ENCODE results near the gene SLCO3A1.

The SLCO3A1 gene

DNA sequence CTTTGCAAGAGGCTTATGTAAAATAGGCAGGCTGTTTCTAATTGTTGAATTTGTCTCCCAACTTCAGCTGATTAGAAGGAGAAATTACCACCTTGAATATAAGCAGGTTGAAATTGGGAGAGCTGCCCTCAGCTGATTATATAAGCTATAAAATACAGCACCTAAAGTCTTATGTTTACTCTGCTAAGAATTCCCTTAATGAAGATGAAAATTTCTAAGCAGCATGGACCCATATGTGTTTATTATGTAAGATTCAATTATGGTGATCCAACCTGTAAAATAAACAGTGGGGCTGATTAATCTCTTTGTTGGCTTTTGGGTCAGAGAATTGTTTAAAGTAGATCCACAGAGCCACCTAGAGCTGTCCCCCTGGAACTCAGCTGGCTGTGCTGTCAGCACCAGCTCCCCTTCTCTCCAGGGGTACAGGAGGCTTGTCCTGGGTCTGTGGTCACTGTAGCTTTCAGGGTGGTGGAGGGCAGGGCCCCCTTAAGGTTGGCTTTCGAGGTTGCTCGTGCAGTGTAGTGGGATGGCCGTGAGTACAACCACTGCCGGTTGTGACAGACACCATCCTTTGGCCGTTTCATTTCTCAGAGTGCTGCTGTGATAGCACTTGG is 9.5 kb downstream of the SLCO3A1 start:
- no peak for DNase-seq

DNA sequence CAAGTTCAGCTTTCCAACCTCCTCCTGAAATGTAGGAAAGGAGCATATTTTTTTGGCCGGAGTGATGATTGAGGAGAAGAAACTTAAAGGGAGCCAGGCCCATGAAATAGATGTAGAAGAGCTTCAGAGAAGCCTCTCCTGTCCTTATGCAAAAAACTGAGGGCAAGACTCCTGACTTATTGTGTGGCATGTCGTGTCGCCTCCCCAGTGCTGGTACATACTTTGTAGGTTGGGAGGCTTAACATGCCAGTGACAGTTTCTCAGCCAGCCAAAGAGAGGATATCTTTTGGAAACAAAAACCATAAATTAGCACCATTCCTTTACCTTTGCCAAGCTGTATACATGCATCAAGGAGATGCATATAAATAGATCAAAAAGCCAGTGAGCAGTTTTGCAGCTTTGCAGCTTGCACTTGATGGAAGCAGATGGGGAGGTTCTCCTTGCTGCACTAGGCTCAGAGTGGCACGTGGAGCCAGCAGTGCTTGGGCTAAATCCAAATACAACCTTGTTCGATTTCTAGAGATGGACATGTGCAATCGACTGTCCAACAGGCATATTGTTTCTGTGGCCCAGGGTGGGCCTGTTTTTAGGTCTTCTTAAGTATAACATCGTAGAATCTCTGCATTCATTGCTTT is 10.2 kb downstream of the SLCO3A1 start:
- DNase-seq: no peak

DNA sequence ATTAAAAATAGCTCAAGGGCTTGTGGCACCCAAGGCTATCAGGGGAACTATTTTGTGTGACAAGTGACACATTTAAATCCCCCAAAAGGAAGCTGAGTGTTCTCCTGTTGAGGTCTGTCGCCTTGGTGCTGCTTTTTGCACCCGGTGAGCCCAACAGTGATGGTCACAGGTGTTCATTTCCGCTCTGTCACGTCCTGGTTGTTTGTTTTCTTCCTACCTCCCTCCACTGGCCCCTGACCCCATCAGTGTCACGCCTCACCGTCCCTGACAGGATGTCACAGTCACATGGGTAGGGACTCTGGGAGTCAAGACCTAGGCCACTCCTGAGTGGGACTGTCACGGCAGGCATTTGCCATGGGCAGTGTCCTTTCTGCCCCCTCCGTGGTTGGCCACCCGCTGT is 11.2 kb downstream of the SLCO3A1 start:
- no peak for DNase-seq

DNA sequence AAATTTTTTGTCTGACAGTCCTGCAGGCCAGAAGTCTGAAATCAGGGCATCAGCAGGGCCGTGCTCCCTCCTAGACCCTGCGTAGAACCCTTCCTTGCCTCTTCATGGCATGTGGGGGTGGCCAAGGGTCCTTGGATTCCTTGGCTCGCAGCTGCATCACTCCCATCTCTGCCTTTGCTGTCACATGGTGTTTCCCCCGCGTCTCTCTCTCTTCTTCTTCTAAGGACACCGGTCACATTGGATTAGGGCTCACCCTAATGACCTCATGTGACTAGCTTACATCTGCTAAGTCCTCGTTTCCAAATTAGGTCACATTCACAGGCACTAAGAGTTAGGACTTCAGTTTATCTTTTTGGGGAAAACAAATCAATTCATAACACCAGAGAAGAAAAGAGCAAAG is 12.0 kb downstream of the SLCO3A1 start:
- DNase-seq: no peak

DNA sequence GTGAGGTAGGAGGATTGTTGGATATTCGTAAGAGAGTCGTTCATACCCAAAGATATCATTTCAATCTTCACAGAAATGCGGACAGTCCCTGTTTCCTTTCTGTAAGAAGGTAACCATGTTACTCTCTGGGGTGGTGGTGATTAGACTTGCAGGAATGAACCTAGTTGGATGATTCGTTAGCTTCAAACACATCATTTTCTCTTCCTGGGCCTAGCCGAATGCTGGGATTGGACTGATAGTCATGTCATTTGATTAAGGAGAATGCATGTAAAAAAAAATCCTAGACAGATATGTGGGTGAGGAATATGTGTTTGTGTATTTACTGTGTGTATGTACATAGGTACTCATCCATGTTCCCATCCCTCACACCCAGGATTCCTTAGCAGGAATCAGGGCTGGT is 12.4 kb downstream of the SLCO3A1 start:
- no peak for DNase-seq

DNA sequence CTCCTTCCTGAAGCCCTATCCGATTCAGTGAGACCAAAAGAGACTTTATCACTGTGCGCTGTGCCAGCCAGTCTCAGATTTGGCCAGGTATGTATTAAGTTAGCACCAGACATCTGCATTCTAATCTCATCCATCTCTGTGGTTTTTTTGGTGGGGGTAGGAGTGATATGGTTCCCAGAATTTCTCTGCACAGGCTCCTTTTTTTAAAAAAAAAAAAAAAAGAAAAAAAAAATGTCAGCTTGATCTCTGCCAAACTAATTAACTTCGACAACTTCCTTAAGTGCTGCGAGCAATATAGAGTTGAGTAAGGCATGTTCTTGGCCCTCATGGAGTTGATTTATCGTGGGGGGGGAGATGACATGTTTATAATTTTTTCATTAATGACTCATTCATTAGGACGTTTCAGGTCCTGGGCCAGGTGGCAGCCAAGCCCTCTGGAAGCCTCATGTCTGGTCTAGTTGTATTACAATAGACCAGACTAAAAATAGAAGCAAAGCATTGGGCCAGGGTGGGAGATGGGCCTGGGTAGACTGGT is 12.9 kb downstream of the SLCO3A1 start:
- no peak for DNase-seq

DNA sequence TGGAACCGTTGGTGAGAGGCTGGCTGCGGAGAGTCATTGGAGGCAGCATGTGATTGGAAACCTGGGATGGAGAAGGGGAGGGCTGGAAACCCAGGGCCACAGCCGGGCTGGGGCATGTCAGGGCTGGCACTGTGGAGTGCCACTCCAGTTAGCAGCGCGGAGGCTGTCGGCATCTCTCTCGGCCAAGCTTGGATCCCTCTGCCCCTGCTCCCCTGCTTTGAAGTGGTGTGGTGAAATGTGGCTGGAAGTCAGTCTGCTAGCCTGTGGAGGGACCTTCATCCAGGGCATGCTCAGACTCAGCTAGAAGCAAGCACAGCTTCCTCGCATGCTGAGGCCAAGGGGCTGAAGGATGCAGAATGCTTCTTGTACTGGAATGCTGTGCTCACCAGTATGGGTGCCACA is 13.5 kb downstream of the SLCO3A1 start:
- no peak for DNase-seq

DNA sequence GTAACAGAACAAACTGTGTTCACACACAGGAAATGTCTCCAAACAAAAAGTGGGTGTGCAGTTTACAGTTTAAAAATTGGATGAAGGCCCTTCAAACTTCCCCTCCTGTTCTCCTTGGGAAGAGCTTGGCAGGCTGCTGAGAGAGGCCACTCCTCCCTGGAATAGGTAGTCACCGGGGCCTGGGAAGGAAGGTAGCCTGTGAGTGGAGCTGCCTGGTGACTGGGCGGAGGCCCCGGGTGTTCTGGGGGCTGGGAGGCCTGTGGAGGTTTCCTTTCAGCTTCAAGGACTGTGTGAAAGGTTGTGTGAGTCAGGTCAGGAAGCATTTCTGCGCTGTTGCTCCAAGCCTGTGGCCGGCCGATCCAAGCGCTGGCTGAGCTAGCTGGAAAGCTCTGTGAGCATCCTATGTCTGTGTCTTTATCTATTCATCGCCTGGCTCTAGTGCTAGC is 14.1 kb downstream of the SLCO3A1 start:
- no peak for DNase-seq

DNA sequence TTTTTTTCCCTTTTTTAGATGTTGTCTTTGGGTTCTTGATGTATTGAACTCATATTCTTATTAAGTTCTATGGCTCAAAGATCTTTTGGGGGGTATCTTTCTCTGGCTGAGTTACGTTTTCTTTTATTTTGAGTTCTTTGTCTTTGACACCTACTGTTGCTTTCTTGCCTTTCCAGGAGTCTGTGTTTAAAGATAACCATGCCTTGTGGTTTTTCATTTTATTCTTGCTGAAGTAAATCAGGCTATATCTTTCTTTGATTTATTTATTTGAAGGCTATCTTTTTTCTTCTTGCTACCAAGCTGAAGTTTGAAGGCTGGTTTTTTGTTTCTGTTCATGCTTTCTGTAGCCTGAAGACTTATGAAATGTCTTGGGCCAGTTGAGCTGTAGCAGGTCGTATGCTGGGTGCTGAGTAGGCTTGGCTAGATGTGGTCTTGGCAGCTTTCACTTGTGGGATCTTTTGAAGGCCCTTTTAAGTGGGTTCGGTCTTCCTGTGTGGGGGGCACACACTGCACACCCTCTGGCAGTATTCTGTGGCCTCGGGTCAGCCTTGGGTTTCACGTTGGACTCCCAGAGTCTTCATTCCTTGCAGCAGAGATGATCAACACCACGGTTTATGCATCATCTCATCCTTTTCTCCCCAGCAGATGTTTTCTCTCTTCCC is 17.5 kb downstream of the SLCO3A1 start:
- DNase-seq: no peak

DNA sequence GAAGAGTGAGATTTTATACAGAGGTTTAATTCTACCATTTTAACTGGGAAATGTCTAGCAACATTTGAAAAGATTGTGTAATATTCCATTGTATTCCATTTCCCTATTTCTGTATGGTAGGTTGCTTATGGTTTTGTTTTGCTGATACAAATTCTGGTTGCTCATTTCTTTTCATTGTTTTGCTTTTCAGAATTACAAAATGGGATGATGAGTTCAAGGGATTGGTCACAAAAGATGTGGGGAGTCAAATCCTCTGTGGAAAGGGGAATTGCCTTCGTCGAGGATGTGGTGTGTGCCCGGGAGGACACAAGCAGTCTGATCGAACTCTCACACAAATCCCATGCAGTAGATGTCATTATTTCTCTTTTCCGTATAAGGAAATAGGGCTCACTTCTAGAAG is 18.3 kb downstream of the SLCO3A1 start:
- DNase-seq: no peak

DNA sequence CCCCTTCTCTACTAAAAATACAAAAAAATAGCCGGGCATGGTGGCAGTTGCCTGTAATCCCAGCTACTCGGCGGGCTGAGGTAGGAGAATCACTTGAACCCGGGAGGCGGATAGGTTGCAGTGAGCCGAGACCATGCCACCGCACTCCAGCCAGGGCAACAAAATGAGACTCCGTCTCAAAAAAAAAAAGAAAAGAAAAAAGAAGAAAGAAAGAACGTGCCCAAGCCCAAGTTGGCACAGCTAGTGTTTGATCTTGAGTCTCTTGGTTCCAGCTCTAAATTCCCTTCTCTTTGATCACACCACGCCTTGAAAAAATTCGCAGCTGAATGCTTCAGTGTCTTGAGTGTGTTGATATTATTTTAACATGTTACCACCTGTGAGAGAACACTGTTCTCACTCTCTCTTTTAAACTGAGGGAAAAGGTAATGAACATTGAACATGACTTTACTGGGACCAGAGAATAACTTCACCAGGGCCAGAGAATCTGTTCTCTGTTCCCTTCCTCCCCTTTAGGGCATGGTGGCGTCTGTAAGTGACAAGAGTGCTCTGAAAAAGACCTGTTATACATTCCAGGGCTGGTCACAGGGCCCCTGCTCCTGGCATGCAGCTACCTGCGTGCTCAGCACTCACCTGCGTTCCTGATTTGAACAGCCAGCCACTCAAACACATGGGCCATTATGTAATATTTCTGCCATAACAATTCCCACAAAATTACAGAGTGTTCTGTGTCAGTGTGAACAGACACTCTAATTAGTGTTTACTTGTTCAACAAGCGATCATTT is 19.0 kb downstream of the SLCO3A1 start:
- no peak for DNase-seq

DNA sequence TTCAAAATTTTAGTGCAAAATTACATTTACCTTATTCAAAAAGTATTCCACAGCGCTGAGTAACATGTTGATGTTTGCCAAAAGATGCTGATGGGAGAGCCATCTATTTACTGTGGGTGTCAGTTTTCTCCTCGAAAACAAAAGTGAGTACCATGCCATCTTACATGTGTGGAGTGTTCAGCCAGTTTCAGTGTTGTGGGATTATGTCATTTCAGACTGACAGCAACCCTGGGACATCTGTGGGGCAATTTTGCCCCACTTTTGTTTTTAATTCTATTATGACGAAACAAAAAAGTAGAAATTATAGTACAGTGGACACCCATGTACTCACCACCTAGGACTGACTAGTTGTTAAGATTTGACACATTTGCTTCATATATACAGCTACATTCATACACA is 19.6 kb downstream of the SLCO3A1 start:
- no peak for DNase-seq

DNA sequence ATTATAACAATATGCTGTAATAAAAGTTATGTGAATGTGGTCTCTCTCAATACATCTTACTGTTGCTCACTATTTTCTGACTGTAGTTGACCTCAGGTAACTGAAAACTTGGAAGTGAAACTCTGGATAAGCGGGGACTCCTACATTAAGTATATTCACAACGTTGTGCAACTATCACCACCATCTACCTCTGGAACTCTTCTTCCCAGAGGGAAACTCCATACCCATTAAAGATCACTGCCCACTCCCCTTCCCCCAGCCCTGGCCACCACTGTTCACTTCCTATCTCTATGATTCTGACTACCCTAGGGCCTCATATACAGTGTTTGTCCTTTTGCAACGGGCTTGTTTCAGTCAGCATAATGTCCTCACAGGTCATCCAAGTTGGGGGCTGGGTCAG is 20.7 kb downstream of the SLCO3A1 start:
- no peak for DNase-seq

DNA sequence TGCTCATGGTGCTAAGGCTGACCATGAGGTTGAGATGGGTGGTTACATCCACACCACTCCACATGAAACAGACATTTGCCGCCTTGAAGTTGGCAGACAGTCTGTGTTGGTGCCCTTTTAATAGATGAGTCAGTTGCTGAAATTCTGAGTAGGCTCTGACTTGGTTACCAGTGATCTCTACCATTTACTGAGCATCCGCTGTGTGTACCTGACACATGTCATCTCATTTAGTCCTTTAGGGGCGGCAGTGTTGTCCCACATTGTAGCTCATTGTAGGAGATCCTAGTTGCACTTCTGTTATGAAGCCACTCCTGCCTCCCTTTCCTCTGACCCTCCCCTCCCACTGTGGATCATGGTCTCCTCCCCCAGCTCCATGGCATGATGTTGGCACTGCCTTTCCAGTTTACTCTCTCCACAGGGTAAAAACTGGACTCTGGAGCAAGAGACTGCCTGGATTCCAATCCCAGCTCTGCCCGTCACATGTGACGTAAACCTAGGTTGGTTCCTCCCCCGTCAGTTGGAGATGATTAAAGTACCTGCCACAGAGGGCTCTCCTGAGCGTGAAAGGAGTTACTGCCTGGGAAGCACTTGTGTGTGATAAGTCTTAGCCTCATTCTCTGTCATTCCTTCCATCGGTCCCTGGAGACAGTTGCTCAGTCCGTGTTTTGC is 21.6 kb downstream of the SLCO3A1 start:
- DNase-seq: no peak

DNA sequence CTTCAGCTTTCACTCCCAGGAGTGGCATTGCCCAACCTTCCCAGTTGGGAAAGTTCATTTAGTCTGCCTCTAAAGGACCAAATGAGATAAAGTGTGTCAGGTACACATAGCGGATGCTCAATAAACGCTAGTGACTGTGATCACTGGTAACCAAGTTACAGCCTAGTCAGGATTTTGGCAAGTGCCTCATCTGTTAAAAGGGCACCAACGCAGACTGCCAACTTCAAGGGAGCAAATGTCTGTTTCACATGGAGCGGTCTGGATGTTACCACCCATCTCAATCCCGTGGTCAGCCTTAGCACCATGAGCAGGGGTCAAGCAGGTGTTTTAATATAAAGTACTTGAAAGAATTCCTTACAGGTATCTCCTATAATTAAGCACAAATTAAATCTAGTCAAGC is 22.7 kb downstream of the SLCO3A1 start:
- DNase-seq: no peak

DNA sequence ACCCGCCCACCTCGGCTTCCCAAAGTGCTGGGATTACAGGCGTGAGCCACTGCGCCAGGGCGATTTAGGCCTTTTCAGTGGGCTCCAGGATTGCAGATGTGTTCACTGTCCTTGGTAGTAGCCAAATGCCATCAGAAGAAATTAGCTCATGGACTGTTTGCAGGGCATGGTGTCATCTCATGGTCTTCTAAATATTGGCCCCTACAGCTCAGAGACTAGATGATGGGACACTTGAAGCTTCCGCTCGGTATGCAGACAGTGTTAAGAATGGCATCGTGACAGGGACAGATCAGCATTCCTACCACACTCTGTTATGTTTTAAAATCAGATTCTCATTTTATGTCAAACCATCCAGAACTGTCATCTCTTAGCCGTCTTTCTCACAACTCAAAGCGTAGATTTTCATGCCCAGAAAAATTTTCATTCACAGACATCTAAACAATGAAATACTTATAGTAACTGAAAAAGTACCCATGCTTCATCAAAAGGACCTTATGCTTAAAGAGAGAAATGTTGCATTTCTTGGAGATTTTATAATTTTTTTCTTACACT is 24.9 kb downstream of the SLCO3A1 start:
- no peak for DNase-seq

DNA sequence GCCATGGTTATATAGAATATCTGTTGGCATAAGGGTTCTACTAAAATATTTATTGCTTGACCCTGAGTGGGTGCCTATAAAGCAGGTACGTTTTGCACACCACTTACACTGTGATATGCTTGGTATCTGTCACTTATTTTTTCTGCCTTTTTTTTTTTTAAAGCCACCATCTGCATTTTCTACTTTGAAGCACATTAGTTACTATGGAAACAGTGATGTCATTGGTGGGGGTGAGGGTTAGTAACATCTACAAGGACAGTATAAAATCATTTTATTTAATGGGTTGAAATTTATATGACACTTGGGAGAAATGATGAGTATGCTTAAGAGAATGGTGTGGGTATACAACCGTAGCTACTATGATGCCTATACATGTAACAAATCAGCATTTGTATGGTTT is 25.6 kb downstream of the SLCO3A1 start:
- no peak for DNase-seq

DNA sequence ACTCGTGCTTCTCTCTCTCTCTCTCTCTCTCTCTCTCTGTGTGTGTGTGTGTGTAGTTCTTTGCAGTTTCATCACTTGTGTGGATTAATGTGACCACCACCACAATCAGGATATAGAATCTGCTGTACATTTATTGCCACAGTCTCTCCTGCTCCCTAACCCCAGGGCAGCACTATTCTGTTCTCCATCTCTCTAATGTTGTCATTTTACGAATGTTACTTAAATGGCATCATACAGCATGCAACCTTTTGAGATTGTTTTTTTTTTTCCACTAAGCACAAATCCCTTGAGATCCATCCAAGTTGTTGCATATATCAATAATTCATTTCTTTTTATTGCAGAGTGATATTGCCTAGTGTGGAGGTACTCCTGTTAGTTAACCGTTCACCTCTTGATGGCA is 26.9 kb downstream of the SLCO3A1 start:
- no peak for DNase-seq

DNA sequence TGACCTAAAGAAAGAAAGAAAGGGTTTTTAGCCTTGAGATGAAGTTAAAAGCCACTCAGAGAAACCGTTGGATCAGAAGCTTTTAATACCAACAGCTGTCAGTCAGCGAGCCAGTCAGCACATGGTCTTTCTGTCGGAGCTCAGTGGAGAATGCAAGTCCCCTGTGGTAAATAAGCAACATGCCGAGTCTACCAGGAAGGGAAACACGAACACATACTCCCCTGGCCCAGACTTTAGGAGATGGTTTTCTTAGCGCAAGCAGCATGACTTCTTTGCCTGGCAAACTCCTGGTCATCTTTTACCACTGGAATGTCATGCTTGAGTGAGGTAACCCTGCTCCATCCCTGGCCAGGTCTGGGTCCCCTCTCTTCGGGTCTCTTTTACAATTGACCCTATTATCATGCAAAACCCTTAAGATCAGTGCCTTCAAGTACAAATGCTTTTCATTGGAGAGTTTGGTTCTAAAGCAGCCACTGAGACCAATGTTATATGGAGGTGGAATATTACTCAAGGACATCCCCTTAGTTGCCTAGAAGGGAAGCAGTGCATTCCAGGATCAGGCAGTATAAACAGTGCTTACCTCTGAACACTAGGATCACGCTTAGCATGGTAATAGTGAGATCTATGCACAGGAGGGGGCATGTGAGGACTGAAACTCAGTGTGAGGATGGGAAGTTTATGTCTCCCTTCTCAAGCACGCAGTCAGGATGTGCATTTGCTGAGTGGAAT is 28.2 kb downstream of the SLCO3A1 start:
- DNase-seq: no peak

DNA sequence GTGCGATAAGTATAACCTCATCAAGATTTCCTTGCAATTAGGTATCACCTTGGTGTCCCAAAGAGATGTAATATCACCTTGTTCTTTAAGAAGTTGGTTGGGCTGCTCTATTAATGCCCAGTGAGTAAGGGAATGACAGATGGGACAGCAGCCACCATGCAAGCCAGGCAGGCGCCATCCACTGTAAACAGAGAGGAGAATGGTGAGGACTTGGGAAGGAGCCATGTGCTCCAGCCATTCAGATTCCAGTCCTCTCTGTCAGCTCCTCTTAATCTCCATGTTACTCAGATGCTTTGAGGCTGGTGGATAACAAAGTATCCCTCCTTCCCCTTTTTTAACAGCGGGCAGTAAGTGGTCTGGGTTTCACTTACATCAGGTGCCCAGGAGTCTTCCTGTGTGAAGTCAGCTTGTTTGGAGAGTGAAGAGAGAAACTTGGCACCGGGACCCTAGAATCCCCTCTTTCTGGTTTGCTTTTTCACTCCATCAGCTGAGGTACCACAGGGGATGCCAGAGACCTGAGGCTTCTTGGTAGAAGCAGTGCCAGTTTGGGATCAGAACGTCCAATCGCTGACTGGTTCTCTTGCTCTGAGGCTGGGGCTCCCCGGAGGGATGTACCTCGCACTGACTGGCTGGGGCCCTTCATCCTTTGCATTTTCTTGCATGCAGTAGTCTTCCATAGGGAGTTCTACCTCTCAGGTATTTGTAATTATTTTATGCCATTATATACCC is 29.5 kb downstream of the SLCO3A1 start:
- DNase-seq: no peak

DNA sequence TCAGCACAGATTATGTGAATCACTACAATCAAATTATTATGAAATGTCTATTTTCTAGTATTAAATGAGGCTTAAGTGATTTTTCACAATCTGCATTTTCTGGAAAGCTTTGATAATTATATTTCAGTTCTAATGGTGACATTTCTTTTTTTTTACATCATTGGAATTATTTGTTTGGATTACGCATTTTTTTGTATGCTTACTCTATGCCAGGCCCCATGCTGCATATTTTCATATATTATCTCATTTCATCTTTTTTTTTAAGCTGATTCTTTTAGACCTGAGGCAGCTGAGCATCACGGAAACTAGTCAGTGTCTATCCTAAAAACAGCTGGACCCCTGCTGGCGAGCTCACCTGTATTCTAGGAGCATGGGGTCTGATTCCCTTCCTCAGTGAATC is 31.1 kb downstream of the SLCO3A1 start:
- DNase-seq: no peak

All from stimulated activated naive CD4-positive, alpha-beta T cell treated with Interleukin-2 at 50 U/mL for 16 hours (primary cell).